Fibroblast of mammary gland (primary cell): Measurements from ENCODE around the gene GRIK4.

ENCODE experiments used
- DNase-seq: peaks from one replicate; pipeline ENCODE4 v3.0.0-alpha.2; 2010; ENCODE audit warnings: low read depth
- H3K4me3 ChIP-seq: 2 replicates; pipeline ENCODE4 v1.5.1; 2011; ENCODE audit warnings: low read depth, mild to moderate bottlenecking, low read length, moderate library complexity; ENCODE audit not compliant: control insufficient read depth
- CTCF ChIP-seq: conservative IDR thresholded peaks from 2 replicates; pipeline ENCODE4 v1.5.1; 2011; ENCODE audit warnings: low read depth, low read length, inconsistent platforms; ENCODE audit not compliant: control insufficient read depth, insufficient read depth

GRIK4 gene

GRCh38 chr11:120637131-120637530 lies 125.6 kb downstream of the GRIK4 start:
- no peak overlapping the region for H3K4me3 ChIP-seq
- TF ChIP-seq CTCF = no peak
- no peak for DNase-seq

GRCh38 chr11:120642196-120642894 lies 130.8 kb downstream of the GRIK4 start:
- H3K4me3 ChIP-seq = no peak overlapping the region
- no peak for DNase-seq
- TF ChIP-seq CTCF = no peak

GRCh38 chr11:120643284-120643683 lies 131.7 kb downstream of the GRIK4 start:
- DNase-seq = no peak
- TF ChIP-seq CTCF = no peak
- no peak overlapping the region for H3K4me3 ChIP-seq

- no peak overlapping the region for H3K4me3 ChIP-seq
- no peak for DNase-seq
- TF ChIP-seq CTCF = no peak
These were observed 134.1 kb downstream of the GRIK4 start for GRCh38 chr11:120645639-120646038.

GRCh38 chr11:120646206-120646605 lies 134.7 kb downstream of the GRIK4 start:
- no peak overlapping the region for H3K4me3 ChIP-seq
- no peak for TF ChIP-seq CTCF
- DNase-seq = no peak

- DNase-seq = no peak
- no peak overlapping the region for H3K4me3 ChIP-seq
- no peak for TF ChIP-seq CTCF
These were observed 136.1 kb downstream of the GRIK4 start for GRCh38 chr11:120647681-120648080.

- no peak for DNase-seq
- no peak for TF ChIP-seq CTCF
- no peak overlapping the region for H3K4me3 ChIP-seq
These were observed 137.2 kb downstream of the GRIK4 start for GRCh38 chr11:120648771-120649170.
